Mesothelial cell of epicardium (in vitro differentiated cells): ENCODE data around the gene STEAP4. TPM values are rescaled to one million over a fixed set of nuclear protein-coding genes. Genes with fewer than 3 reads are reported as not detected.

Experiments used
- DNase-seq, 2 experiments: peaks; one replicate each; pipeline ENCODE4 v3.0.0; 2021; ENCODE audit warnings: low spot score in 2 of 2; ENCODE audit not compliant: unreplicated experiment in 2 of 2
- H3K27ac Mint-ChIP-seq: 2 replicates; pipeline ENCODE4 v1.8.0; 2021; ENCODE audit warnings: mixed read lengths
- H3K27me3 Mint-ChIP-seq: 2 replicates; pipeline ENCODE4 v1.8.0; 2021; ENCODE audit warnings: low read depth, mixed read lengths
- H3K36me3 Mint-ChIP-seq: 2 replicates; pipeline ENCODE4 v1.8.0; 2021; ENCODE audit warnings: mixed read lengths
- H3K4me1 Mint-ChIP-seq: 2 replicates; pipeline ENCODE4 v1.8.0; 2021; ENCODE audit warnings: mixed read lengths
- H3K4me3 Mint-ChIP-seq: 2 replicates; pipeline ENCODE4 v1.8.0; 2021; ENCODE audit warnings: mild to moderate bottlenecking, moderate library complexity, mixed read lengths
- H3K9me3 Mint-ChIP-seq: 2 replicates; pipeline ENCODE4 v1.8.0; 2021; ENCODE audit warnings: mixed read lengths
- CTCF ChIP-seq: fragments of 200-600 bp; sonication (generic); IDR thresholded peaks from one replicate; pipeline ENCODE4 v1.5.0; 2021; ENCODE audit warnings: antibody characterized with exemption; ENCODE audit not compliant: unreplicated experiment
- total RNA-seq: library from RNA; stranded (reverse); gene quantifications from 3 replicates; pipeline ENCODE4 v1.2.1, GENCODE V29; 2021

The STEAP4 gene
- total RNA-seq, 1 donor from 2014 or later: 0.18 TPM

DNA sequence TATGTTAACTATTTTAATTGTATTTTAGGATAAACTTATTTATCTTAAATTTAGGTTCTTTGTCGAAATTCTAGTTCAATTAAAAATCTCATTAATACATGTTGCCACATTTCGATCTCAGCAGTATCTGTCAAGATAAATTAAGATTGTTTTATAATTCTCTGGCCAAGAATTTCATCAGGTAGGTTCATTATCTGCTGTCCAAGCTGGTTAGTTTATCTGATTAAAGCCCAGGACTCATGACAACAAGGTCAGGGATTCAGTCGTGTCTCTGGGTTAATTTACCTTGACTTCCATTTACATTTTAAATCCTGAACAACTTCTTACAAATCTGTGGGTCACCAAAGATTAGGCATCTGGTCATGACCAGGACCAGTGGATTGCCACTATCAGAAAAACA is 7.6 kb downstream of the STEAP4 start:
- TF ChIP-seq CTCF: no peak
- H3K4me1 Mint-ChIP-seq: peaks cover 1% of the 10 kb centered on the region
- no peaks in the 10 kb centered on the region for H3K9me3 Mint-ChIP-seq
- no peaks in the 10 kb centered on the region for H3K36me3 Mint-ChIP-seq
- H3K4me3 Mint-ChIP-seq: no peak overlapping the region
- no peak for DNase-seq
- no peak overlapping the region for H3K27ac Mint-ChIP-seq
- no peaks in the 10 kb centered on the region for H3K27me3 Mint-ChIP-seq

- no peak for TF ChIP-seq CTCF
- Mint-ChIP-seq H3K27ac (no peak overlapping the region), H3K4me1 (peaks cover 17% of the 10 kb centered on the region), H3K36me3 (no peaks in the 10 kb centered on the region), H3K27me3 (no peaks in the 10 kb centered on the region), H3K4me3 (no peak overlapping the region), H3K9me3 (no peaks in the 10 kb centered on the region)
- DNase-seq: no peak
Observed at GRCh38 chr7:88293866-88294265, 12.8 kb downstream of the STEAP4 start.

DNA sequence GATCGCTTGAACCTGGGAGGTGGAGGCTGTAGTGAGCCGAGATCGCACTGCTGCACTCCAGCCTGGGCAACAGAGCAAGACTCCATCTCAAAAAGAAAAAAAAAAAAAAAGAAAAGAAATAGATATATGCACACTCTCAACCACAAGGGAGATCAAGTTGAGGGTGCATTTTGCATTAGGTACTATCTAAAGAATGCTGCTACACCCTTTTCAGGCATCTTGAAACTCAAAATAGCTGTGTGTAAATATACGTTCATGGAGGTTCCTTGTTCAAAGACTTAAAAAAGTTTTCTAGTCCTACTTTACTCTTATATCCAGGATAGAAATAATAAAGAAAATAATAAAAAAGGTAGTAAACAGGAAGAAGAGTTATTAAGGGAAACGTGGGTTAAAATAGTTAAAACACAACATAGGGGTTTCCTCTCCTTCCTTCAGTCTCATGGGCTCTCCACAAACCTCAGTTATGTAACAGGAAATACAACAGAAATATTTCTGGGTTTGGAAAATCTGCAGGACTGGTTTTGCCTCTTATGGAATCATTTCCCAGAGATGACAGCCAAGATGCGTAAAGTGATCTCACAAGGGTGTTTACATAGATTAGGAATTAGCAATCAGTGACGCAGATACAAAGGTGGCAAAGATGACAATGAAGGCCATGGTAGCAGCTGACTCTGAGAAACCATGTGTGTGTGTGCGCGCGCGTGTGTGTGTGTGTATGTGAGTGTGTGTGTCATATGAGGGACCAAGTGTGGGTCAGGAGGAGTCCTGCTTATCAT is 15.1 kb downstream of the STEAP4 start:
- TF ChIP-seq CTCF: no peak
- peak overlapping the region; percentile 93 for H3K27ac Mint-ChIP-seq
- no peaks in the 10 kb centered on the region for H3K9me3 Mint-ChIP-seq

DNA sequence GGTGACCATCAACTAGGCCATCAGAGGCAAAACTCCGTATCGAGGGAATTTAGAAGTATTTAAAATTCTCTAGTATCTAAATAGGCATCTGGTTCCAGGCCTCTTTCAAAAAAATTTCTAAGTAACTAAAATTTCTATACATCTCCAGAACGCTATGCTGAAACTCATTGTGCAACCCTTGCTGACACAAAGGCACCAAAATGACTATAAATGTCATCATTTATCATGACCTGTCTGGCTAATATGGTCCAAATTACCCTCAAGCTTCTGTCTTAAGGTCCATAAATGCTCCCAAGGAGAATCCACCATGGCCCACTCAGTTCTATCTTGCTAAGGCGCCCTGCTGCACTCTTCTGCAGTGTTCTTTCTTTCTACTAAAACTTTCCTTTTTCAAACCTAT is 16.2 kb downstream of the STEAP4 start:
- no peak overlapping the region for H3K4me3 Mint-ChIP-seq
- H3K36me3 Mint-ChIP-seq: no peaks in the 10 kb centered on the region
- no peak overlapping the region for H3K27ac Mint-ChIP-seq
- peaks cover 16% of the 10 kb centered on the region for H3K4me1 Mint-ChIP-seq
- H3K9me3 Mint-ChIP-seq: no peaks in the 10 kb centered on the region
- H3K27me3 Mint-ChIP-seq: no peaks in the 10 kb centered on the region
- TF ChIP-seq CTCF: no peak
- no peak for DNase-seq

More for the DNA sequence above, 15.1 kb downstream of the STEAP4 start:
- H3K4me3 Mint-ChIP-seq: no peak overlapping the region
- H3K27me3 Mint-ChIP-seq: no peaks in the 10 kb centered on the region
- DNase-seq: no peak
- H3K4me1 Mint-ChIP-seq: peaks cover 18% of the 10 kb centered on the region
- no peaks in the 10 kb centered on the region for H3K36me3 Mint-ChIP-seq

DNA sequence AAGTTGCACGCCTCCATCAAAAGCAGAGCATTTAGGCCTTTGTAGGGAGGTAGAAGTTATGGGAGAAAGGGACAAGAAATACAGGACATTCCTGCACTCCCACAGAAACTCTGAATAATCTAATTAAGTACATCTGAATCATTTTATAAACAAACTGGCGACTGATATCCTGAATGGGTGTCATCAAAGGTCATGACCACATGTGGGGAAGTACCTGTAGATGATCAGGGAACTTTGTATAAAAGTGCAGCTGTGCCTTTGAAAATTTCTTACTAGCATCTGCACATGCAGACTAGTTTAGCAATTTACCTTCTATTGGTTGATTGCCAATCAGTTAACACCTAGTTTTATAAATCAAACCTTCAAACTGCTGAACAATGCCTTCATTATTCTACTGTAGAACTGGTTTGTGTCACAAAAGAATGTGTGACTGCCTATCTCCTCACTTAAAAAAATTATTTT is 17.1 kb downstream of the STEAP4 start:
- Mint-ChIP-seq H3K27me3 (no peaks in the 10 kb centered on the region), H3K9me3 (no peaks in the 10 kb centered on the region), H3K27ac (peak overlapping the region; percentile 54), H3K4me3 (no peak overlapping the region), H3K36me3 (no peaks in the 10 kb centered on the region), H3K4me1 (peaks cover 16% of the 10 kb centered on the region)
- no peak for DNase-seq
- no peak for TF ChIP-seq CTCF
